ENCODE data around the gene GPR132. TPM values are rescaled to one million over a fixed set of nuclear protein-coding genes. Genes with fewer than 3 reads are reported as not detected.

GPR132 gene
- total and polyA plus RNA-seq, 10 of the 15 experiments (the other 5 are each of a cell fraction or from before 2014, with no cell fraction given) = 1.9 to 49.3 (median 20.4) TPM

GRCh38 chr14:105013150-105013785, 52.0 kb downstream of the GPR132 start (continued):
- TF ChIP-seq BHLHE40 (IDR thresholded peaks at IDR 0.05; ENCODE audit: borderline replicate concordance in 1 of 2, low read depth in 2 of 2, low read length in 1 of 2) (no peak), STAT3 (IDR thresholded peaks at IDR 0.05; ENCODE audit: low read depth, low read length) (no peak), JUND (IDR thresholded peaks at IDR 0.05; ENCODE audit: low read depth, low read length) (no peak), CTCF (IDR thresholded peaks at IDR 0.05 in 2 of 3, conservative IDR thresholded peaks at IDR 0.05 in 1 of 3; ENCODE audit: control insufficient read depth in 2 of 3, extremely low read depth in 1 of 3, insufficient read depth in 1 of 3, low read depth in 3 of 3, low read length in 3 of 3) (peak in 1 of 3 experiments; percentile 14; a peak in 1 of 6 replicates), PAX5 (IDR thresholded peaks at IDR 0.05; ENCODE audit: borderline replicate concordance, low read depth, low read length) (no peak), CREB1 (IDR thresholded peaks at IDR 0.05; ENCODE audit: low read depth) (no peak)

- RAD21 ChIA-PET (ENCODE audit: unreplicated experiment) = no interaction called here
- POLR2A ChIA-PET = no interaction called here
- Histone ChIP-seq H3K4me3 (no peak overlapping the region), H3K9ac (ENCODE audit: control insufficient read depth, insufficient read depth, low read length) (no peak overlapping the region), H2AFZ (ENCODE audit: control insufficient read depth, low read depth, low read length) (no peak overlapping the region), H3K79me2 (ENCODE audit: control insufficient read depth, insufficient read depth, low read length) (peaks cover 80% of the 10 kb centered on the region), H3K27ac (ENCODE audit: control insufficient read depth, insufficient read depth) (no peak overlapping the region), H3K9me3 (replicated peaks; ENCODE audit: control insufficient read depth, insufficient read depth, low read length) (no peaks in the 10 kb centered on the region), H4K20me1 (ENCODE audit: control insufficient read depth, insufficient read depth) (no peaks in the 10 kb centered on the region; the same call in none of the 2 replicates), H3K4me1 (ENCODE audit: control insufficient read depth, insufficient read depth, low read length) (peaks cover 20% of the 10 kb centered on the region), H3K4me2 (ENCODE audit: control insufficient read depth, insufficient read depth) (no peak overlapping the region), H3K36me3 (ENCODE audit: control insufficient read depth in 2 of 2, insufficient read depth in 2 of 2, low read length in 1 of 2) (peaks cover 35 to 38% of the 10 kb centered on the region in 2 experiments), H3K27me3 (replicated peaks in 1 of 2; ENCODE audit: control insufficient read depth in 2 of 2, insufficient read depth in 2 of 2, low read length in 1 of 2) (no peaks in the 10 kb centered on the region)
- DNase-seq (ENCODE audit: low read depth, low spot score) (no peak), ATAC-seq (peak; percentile 29; the same call in 1 of the 3 replicates), FAIRE-seq (no peak)
- BruUV-seq (replicated peaks) = no TSS peak
- in situ Hi-C loops (cut with MboI) = no loop called here
- 74% methylated on average over 23 of the region's 23 CpGs for WGBS (ENCODE audit: insufficient coverage, insufficient replicate concordance, low lambda C conversion rate, missing lambda C conversion rate)
- CTCF ChIA-PET = interaction anchor here (0.7 kb wide), 2 partner anchors 22 to 23 kb away, joined by 3 to 5 read pairs; no protein-coding TSS in a partner anchor
- intact Hi-C loops (cut with micrococcal nuclease; ENCODE audit: unreplicated experiment) = no loop called here
- SMC1A ChIA-PET (ENCODE audit: uncharacterized antibody, unreplicated experiment) = interaction anchor here (1.0 kb wide), 1 partner anchor 37 kb away, joined by 3 read pairs; no protein-coding TSS in a partner anchor
- TF ChIP-seq HDAC6 (IDR thresholded peaks at IDR 0.05; ENCODE audit: unreplicated experiment) (no peak), POLR2AphosphoS5 (IDR thresholded peaks at IDR 0.05; ENCODE audit: low read length) (0 out of 2 replicates have a peak, but pooled peaks have one; percentile 12), RAD51 (IDR thresholded peaks at IDR 0.05) (no peak), E2F4 (IDR thresholded peaks at IDR 0.05; ENCODE audit: low read depth, low read length) (no peak), CEBPB (IDR thresholded peaks at IDR 0.05; ENCODE audit: borderline replicate concordance in 1 of 2, low read depth in 2 of 2, low read length in 2 of 2) (no peak), TCF12 (IDR thresholded peaks at IDR 0.05; ENCODE audit: low read depth, low read length) (no peak), ESRRA (IDR thresholded peaks at IDR 0.05; ENCODE audit: low read length) (no peak), ZSCAN29 (IDR thresholded peaks at IDR 0.05) (no peak), CTCF (IDR thresholded peaks at IDR 0.05 in 2 of 3, conservative IDR thresholded peaks at IDR 0.05 in 1 of 3; ENCODE audit: control insufficient read depth in 2 of 3, extremely low read depth in 1 of 3, insufficient read depth in 1 of 3, low read depth in 3 of 3, low read length in 3 of 3) (peak in 2 of 3 experiments; percentile 17 to 36; a peak in 2 of 6 replicates)
Observed at GRCh38 chr14:105012171-105012985, 52.9 kb downstream of the GPR132 start.
